Right atrium auricular region (tissue), 2 donors: ENCODE data around the gene ULK1. TPM values are rescaled to one million over a fixed set of nuclear protein-coding genes. Genes with fewer than 3 reads are reported as not detected.
A peak's percentile ranks its signal among the peaks of the same experiment; 100 is the strongest.

Source experiments
- DNase-seq: peaks from one replicate; pipeline ENCODE4 v3.0.0-alpha.2; 2019; ENCODE audit warnings: low spot score
- H3K27ac ChIP-seq, 2 donors: fragments of 200-600 bp; sonication (generic); 1 replicate in 1 of 2; 2 replicates in 1 of 2; pipeline ENCODE4 v1.5.1; 2016 to 2019
- H3K27me3 ChIP-seq, 2 donors: fragments of 200-600 bp; sonication (generic); one replicate each; pipeline versions ENCODE4 v1.5.1 to v1.6.0; 2017 to 2019
- H3K36me3 ChIP-seq: fragments of 200-600 bp; sonication (generic); one replicate; pipeline ENCODE4 v1.5.1; 2016
- H3K4me1 ChIP-seq, 2 donors: fragments of 200-600 bp; sonication (generic); one replicate each; pipeline versions ENCODE4 v1.5.1 to v1.6.0; 2017 to 2019
- H3K4me3 ChIP-seq, 2 donors: fragments of 200-600 bp; sonication (generic); 1 replicate in 1 of 2; 2 replicates in 1 of 2; pipeline ENCODE4 v1.5.1; 2017 to 2019; ENCODE audit warnings: mild to moderate bottlenecking in 1 of 2, moderate library complexity in 1 of 2
- H3K9me3 ChIP-seq, 2 donors: fragments of 200-600 bp; sonication (generic); one replicate each; pipeline ENCODE4 v1.5.1; 2019
- total RNA-seq, 2 donors: library from RNA; depleted of rRNA; stranded (reverse); fragments of >200 nt; gene quantifications; one replicate each; pipeline ENCODE4 v1.1.0, GENCODE V29; 2016
- TF ChIP-seq, protein P1 (sequence below), 2 donors: fragments of 200-600 bp; sonication (generic); IDR thresholded peaks; one replicate each; pipeline ENCODE4 v1.5.1; 2019; ENCODE audit warnings: antibody characterized with exemption in 2 of 2

Gene ULK1
- 10 to 100 TPM; 16.2 to 23.4 TPM for total RNA-seq

DNA sequence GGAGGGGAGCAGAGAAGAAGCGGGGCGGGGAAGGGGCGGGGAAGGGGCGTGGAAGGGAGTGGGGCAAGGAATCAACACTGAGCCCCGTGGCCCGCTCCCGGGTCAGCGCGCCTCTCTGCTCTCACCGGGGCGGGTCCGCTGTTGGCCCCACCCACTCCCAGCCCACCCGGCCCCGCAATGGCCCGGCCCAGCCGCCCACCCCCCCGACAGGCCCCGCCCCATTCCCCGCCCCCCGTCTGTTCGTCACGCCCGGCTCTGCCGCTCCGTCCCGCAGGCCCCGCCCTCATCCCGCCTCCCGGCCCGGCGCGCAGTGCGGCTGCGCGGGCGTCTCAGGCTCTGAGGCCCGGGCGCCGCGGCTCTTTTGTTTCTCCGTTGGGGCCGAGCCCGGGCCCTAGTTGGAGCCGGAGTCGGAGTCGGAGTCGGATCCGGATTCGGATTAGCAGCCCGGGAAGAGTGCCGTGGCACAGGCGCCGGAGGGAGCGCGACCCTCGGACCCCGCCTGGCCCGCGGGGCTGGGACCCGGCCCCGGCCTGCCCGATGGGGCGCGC, at the start of gene ULK1:
Gene ULK1, plus strand, starts transcription at position 310 of the 548 bp plus-strand sequence. CDS start 380 bp downstream, outside the sequence.
- H3K9me3 ChIP-seq, result no peaks in the 10 kb centered on the region
- DNase-seq, result peak; percentile 92
- H3K4me1 ChIP-seq, result peaks cover 0 to 27% of the 10 kb centered on the region in 2 donors
- peak within 1 kb of the TSS; percentile 99 for H3K27ac ChIP-seq
- TF ChIP-seq, protein P1, sequence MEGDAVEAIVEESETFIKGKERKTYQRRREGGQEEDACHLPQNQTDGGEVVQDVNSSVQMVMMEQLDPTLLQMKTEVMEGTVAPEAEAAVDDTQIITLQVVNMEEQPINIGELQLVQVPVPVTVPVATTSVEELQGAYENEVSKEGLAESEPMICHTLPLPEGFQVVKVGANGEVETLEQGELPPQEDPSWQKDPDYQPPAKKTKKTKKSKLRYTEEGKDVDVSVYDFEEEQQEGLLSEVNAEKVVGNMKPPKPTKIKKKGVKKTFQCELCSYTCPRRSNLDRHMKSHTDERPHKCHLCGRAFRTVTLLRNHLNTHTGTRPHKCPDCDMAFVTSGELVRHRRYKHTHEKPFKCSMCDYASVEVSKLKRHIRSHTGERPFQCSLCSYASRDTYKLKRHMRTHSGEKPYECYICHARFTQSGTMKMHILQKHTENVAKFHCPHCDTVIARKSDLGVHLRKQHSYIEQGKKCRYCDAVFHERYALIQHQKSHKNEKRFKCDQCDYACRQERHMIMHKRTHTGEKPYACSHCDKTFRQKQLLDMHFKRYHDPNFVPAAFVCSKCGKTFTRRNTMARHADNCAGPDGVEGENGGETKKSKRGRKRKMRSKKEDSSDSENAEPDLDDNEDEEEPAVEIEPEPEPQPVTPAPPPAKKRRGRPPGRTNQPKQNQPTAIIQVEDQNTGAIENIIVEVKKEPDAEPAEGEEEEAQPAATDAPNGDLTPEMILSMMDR (IDR thresholded peaks at IDR 0.05), result no peak
- peaks cover 9% of the 10 kb centered on the region for H3K36me3 ChIP-seq
- peak within 1 kb of the TSS; percentile 67 to 82 for H3K4me3 ChIP-seq
- no peaks in the 10 kb centered on the region for H3K27me3 ChIP-seq

DNA sequence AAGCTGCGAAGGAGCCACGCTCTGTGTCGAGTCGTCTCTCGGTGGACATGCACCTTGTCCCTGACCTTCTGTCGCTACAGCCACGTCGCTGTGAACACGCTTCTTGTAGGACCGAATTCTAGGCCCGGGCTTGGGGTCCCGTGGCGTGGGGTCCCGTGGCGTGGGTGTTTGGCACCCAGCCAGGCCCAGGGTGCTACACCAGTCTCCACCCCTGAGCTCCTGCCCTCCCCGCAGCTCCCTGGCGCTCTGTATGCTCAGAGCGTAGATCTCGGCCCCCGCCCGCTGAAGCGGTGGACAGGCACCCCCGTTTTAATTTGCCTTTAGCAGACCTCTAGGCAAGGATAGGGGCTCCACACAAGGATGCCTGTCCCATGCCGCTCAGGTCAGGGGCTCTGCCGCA, 49.8 kb upstream of the ULK1 start:
- H3K9me3 ChIP-seq, result no peaks in the 10 kb centered on the region
- TF ChIP-seq, protein P1 (IDR thresholded peaks at IDR 0.05), result no peak
- no peaks in the 10 kb centered on the region for H3K4me1 ChIP-seq
- H3K4me3 ChIP-seq, result no peak overlapping the region
- no peak for DNase-seq
- no peak overlapping the region for H3K27ac ChIP-seq
- H3K36me3 ChIP-seq, result no peaks in the 10 kb centered on the region
- H3K27me3 ChIP-seq, result no peaks in the 10 kb centered on the region

DNA sequence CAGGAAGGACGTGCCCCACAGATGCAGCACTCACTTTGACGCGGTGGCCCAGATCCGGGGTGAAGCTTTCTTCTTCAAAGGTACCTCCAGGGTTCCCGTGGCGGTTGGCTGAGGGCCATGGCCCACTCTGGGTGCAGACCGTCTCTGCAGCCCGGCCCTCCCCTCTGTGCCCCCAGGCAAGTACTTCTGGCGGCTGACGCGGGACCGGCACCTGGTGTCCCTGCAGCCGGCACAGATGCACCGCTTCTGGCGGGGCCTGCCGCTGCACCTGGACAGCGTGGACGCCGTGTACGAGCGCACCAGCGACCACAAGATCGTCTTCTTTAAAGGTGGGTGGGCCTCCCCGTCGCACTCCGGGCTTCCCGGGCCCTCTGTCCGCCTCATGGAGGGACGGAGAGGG, 49.3 kb upstream of the ULK1 start:
- H3K27ac ChIP-seq, result no peak overlapping the region
- DNase-seq, result no peak
- no peaks in the 10 kb centered on the region for H3K4me1 ChIP-seq
- no peaks in the 10 kb centered on the region for H3K27me3 ChIP-seq
- H3K9me3 ChIP-seq, result no peaks in the 10 kb centered on the region
- H3K36me3 ChIP-seq, result no peaks in the 10 kb centered on the region
- TF ChIP-seq, protein P1 (IDR thresholded peaks at IDR 0.05), result no peak
- no peak overlapping the region for H3K4me3 ChIP-seq

DNA sequence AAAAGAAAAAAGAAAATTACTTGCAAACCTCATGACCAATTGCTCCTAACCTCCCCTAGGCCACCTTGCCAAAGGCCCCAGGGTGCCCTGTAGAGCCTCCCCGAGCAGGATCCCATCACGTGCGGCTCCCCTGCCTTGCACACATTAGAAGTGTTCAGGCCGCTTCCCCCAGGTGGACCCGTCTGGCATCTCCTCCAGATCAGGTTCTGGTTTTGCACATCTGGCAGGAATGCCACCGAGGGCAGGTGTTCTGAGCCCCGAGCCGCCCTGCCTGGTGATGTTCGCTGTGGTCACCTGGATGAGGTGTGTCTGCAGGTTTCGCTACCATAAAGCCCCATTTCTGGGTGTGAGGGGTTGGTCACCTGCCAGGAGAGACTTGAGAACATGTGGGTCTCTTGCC, 47.0 kb upstream of the ULK1 start:
- H3K36me3 ChIP-seq, result no peaks in the 10 kb centered on the region
- no peak overlapping the region for H3K4me3 ChIP-seq
- H3K27ac ChIP-seq, result no peak overlapping the region
- TF ChIP-seq, protein P1 (IDR thresholded peaks at IDR 0.05), result no peak
- no peaks in the 10 kb centered on the region for H3K9me3 ChIP-seq
- H3K27me3 ChIP-seq, result no peaks in the 10 kb centered on the region
- DNase-seq, result no peak
- H3K4me1 ChIP-seq, result no peaks in the 10 kb centered on the region

DNA sequence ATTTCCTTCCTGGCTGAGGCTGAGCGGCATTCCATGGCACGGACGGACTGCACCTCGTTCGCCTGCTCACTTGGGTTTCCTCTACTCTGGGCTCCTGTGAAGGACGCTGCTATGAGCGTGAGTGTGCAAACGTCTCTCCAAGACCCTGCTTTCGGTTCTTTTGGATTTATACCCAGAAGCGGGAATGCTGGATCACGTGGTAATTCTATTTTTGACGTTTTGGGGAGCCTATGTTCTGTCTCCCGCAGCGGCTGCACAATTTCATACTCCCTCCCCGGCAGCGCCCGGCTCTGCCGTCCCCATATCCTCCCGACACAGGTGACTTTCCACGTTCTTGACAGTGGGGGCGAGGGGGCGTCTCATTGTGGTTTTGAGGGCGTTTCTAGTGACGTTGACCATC, 45.7 kb upstream of the ULK1 start:
- DNase-seq, result no peak
- TF ChIP-seq, protein P1 (IDR thresholded peaks at IDR 0.05), result no peak
- Histone ChIP-seq H3K4me1 (no peaks in the 10 kb centered on the region), H3K27ac (no peak overlapping the region), H3K27me3 (no peaks in the 10 kb centered on the region), H3K4me3 (no peak overlapping the region), H3K36me3 (no peaks in the 10 kb centered on the region), H3K9me3 (no peaks in the 10 kb centered on the region)
